IPS-18c (cell line): ENCODE data around the gene HEPACAM.

Source experiments
- H3K4me3 ChIP-seq: 2 replicates; pipeline ENCODE4 v1.7.0; 2013; ENCODE audit warnings: low read depth, mild to moderate bottlenecking, low read length, moderate library complexity; ENCODE audit not compliant: insufficient read depth
- H3K9me3 ChIP-seq: one replicate; pipeline ENCODE4 v1.6.1; 2013; ENCODE audit warnings: mild to moderate bottlenecking, low read length, moderate library complexity; ENCODE audit not compliant: control insufficient read depth, insufficient read depth

Gene HEPACAM

DNA sequence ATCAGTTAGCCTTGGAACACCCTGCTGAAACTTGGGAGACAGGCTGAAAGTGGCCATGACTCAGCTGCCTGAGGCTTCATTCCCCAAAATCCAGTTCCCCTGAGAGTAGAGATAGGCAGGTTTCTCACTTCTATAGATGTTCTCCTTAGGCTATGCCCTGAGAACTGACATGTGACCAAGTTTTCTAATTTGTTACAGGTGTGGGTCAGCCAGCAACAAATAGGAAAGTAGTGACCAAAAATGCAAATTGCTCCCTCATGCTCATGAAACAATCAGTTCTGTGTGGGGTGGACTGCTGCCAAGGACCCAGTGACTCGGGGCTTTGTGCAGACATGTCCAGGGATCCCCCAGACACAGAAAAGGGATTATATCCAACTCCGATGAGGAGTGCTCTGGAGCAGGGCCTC lies 10.9 kb upstream of the HEPACAM start:
- peaks cover 2% of the 10 kb centered on the region for H3K9me3 ChIP-seq
- no peak overlapping the region for H3K4me3 ChIP-seq

DNA sequence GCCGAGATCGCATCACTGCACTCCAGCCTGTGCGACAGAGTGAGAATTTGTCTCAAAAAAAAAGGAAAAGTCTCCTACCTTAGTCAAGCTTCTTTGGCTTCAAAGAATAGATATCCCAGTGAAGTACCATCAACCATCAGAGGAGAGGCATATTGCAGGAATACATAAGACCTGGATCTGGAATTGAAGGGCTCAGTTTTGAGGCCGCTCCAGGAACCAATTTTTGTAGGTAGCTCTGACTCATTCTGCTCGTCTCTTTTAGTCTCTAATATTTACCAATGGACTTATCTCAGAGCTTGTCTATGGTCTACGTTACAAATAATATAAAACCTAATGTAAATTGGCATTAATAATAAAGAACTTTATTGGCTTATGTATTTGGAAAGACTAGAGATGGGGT lies 10.0 kb upstream of the HEPACAM start:
- Histone ChIP-seq H3K4me3 (no peak overlapping the region), H3K9me3 (peaks cover 2% of the 10 kb centered on the region)

GRCh38 chr11:124944565-124944964 lies 8.7 kb upstream of the HEPACAM start:
- Histone ChIP-seq H3K9me3 (peaks cover 2% of the 10 kb centered on the region), H3K4me3 (no peak overlapping the region)

- Histone ChIP-seq H3K9me3 (no peaks in the 10 kb centered on the region), H3K4me3 (no peak overlapping the region)
These were observed 7.9 kb upstream of the HEPACAM start for GRCh38 chr11:124943741-124944140.

DNA sequence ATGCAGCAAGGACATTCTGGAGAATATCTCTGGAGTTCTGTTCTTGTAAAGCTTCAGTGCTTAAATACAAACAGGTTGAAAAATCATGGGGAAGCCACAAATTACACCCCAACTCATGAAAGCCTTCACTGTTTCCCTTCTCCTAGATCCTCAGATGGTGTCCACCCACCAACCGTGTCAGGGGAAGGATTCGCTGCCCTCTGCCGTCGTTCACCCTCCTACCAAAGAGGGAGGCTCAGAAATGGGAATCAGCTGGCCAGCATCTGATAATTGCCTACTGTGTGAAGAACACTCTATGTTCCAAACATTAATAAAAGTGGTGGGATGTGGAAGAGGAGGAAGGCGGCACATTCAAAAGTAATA lies 7.4 kb upstream of the HEPACAM start:
- Histone ChIP-seq H3K9me3 (no peaks in the 10 kb centered on the region), H3K4me3 (no peak overlapping the region)

GRCh38 chr11:124942466-124943253 lies 6.8 kb upstream of the HEPACAM start:
- Histone ChIP-seq H3K9me3 (no peaks in the 10 kb centered on the region), H3K4me3 (no peak overlapping the region)

- Histone ChIP-seq H3K4me3 (no peak overlapping the region), H3K9me3 (no peaks in the 10 kb centered on the region)
These were observed 5.9 kb upstream of the HEPACAM start for GRCh38 chr11:124941703-124942102.

DNA sequence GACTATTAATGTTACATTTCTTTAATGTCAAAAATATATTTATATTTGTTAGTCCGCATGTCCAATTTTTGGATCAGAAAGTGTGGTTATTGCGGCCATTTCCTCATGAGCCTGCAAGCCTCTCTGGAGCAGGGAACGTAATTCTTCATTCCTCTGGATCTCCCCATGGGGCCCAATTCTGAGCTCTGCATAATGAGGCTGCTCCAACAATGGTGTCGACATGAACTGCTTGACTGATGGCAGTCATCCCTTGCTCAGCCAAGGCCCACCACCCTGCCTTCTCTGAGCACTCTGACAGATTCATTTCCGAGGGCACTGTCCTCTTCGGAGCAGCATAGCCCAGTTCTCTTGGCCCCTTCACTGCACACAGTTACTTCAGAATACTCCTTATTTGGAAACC lies 3.1 kb upstream of the HEPACAM start:
- Histone ChIP-seq H3K9me3 (no peaks in the 10 kb centered on the region), H3K4me3 (no peak overlapping the region)

- H3K9me3 ChIP-seq: no peaks in the 10 kb centered on the region
- no peak overlapping the region for H3K4me3 ChIP-seq
These were observed 2.4 kb upstream of the HEPACAM start for GRCh38 chr11:124938206-124938765.

GRCh38 chr11:124937336-124937935 lies 1.6 kb upstream of the HEPACAM start:
- no peak overlapping the region for H3K4me3 ChIP-seq

GRCh38 chr11:124934862-124935547 lies 842 bp downstream of the HEPACAM start:
- Histone ChIP-seq H3K9me3 (no peaks in the 10 kb centered on the region), H3K4me3 (no peak overlapping the region)

More at GRCh38 chr11:124937336-124937935, 1.6 kb upstream of the HEPACAM start:
- no peaks in the 10 kb centered on the region for H3K9me3 ChIP-seq

GRCh38 chr11:124930799-124931198 lies 5.0 kb downstream of the HEPACAM start:
- no peaks in the 10 kb centered on the region for H3K9me3 ChIP-seq
- no peak overlapping the region for H3K4me3 ChIP-seq

- no peak overlapping the region for H3K4me3 ChIP-seq
- no peaks in the 10 kb centered on the region for H3K9me3 ChIP-seq
These were observed 6.7 kb downstream of the HEPACAM start for GRCh38 chr11:124928942-124929665.

DNA sequence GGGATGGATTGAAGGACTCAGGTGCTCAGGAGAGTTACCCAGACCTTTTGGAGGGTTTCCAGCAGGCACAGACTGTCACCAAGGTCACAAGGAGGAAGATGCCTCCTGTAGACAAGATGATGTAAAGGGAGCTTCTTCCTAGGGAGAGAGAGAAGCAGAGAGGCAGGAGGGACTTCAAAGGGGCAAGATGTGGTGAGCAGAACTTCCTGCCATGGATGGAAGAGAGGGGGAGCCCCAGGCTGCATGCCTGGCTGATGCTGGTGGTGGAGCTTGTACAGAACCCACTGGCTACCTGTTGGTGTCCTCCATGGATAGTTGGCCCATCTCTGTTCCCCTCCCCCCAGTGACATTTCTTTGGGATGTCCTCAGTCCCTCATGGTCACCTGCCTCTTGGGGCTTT lies 12.6 kb downstream of the HEPACAM start:
- Histone ChIP-seq H3K9me3 (no peaks in the 10 kb centered on the region), H3K4me3 (no peak overlapping the region)

GRCh38 chr11:124922831-124923230 lies 13.0 kb downstream of the HEPACAM start:
- no peaks in the 10 kb centered on the region for H3K9me3 ChIP-seq

DNA sequence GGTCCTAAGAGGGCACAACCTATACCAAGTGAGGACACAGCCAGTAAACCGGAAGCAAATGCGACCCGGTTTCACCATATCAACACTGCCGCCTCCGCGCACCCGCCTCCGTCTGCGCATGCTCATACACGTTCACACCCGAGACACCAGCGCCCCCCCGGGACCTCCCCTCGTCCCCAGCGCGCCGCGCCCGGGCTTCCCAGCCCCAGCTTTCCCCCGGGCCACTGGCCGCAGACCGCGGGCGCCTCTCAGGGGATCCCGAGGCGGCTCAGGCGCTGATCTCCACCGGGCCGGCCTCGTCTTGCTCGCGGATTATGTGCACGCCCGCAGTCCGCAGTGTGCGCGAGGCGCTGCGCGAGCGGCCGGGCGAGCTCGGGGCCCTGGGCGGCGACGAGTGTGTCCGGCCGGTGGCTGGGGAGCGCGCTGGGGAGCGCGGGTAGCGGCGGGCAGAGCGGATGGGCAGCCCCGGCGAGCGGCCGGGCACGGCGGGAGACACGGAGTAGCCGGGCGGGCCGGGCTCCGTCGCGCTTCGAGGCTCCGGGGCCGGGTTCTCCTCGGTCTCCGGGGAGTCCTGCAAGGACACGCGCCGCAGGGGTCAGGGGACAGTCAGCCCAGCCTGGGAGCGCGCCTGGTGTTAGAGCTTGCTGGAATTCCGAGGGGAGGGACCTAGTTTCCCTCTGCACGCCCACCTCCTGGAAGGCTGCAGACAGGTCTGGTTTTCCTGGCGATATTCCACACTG lies 14.8 kb downstream of the HEPACAM start:
- peak overlapping the region; percentile 54 for H3K4me3 ChIP-seq

More at GRCh38 chr11:124922831-124923230, 13.0 kb downstream of the HEPACAM start:
- H3K4me3 ChIP-seq: no peak overlapping the region

GRCh38 chr11:124920356-124920755 lies 15.5 kb downstream of the HEPACAM start:
- Histone ChIP-seq H3K4me3 (peak overlapping the region; percentile 54), H3K9me3 (no peaks in the 10 kb centered on the region)

More for the DNA sequence above, 14.8 kb downstream of the HEPACAM start:
- H3K9me3 ChIP-seq: no peaks in the 10 kb centered on the region
